BLaER1 treated with 17β-estradiol and CSF1 and Interleukin-3, amounts not matched to agents 10 nM and 100 nM (cell line): ENCODE data around the gene CISTR.
"Not testable (repeated sequence)": the region's sequence is repeated elsewhere in the genome, so short reads cannot be mapped to it uniquely, and the experiment has no call there.

Experiments
- H3K27ac ChIP-seq, 11 experiments: shearing (Covaris generic); formaldehyde crosslinking; 2 replicates each; pipeline ENCODE4 v1.8.1; 2022
- H3K27me3 ChIP-seq, 11 experiments: shearing (Covaris generic); formaldehyde crosslinking; 2 replicates each; pipeline ENCODE4 v1.8.1; 2022
- H3K36me3 ChIP-seq, 11 experiments: shearing (Covaris generic); formaldehyde crosslinking; 2 replicates each; pipeline ENCODE4 v1.8.1; 2022
- H3K4me1 ChIP-seq, 10 experiments: shearing (Covaris generic); formaldehyde crosslinking; 2 replicates each; pipeline ENCODE4 v1.8.1; 2022
- H3K4me2 ChIP-seq, 11 experiments: shearing (Covaris generic); formaldehyde crosslinking; 2 replicates each; pipeline ENCODE4 v1.8.1; 2022
- H3K4me3 ChIP-seq, 10 experiments: shearing (Covaris generic); formaldehyde crosslinking; 2 replicates each; pipeline ENCODE4 v1.8.1; 2022
- H3K9ac ChIP-seq, 11 experiments: shearing (Covaris generic); formaldehyde crosslinking; 2 replicates each; pipeline ENCODE4 v1.8.1; 2022
- H3K9me3 ChIP-seq, 11 experiments: shearing (Covaris generic); formaldehyde crosslinking; replicated peaks in 1 of 11; 2 replicates each; pipeline ENCODE4 v1.8.1; 2022
- H4K20me1 ChIP-seq, 11 experiments: shearing (Covaris generic); formaldehyde crosslinking; 2 replicates each; pipeline ENCODE4 v1.8.1; 2022
- Cebpa-rat ChIP-seq, 11 experiments: shearing (Covaris generic); IDR thresholded peaks; 2 replicates each; pipeline ENCODE4 v1.8.1; 2022

Gene CISTR

GRCh38 chr12:53722450-53723041 is 29.2 kb downstream of the CISTR start:
- Histone ChIP-seq H3K36me3 (peaks cover 39 to 80% (median 63%) of the 10 kb centered on the region in 11 experiments; a peak in 19 of 22 replicates), H3K27me3 (no peaks in the 10 kb centered on the region), H3K4me3 (no peak overlapping the region), H3K9ac (no peak overlapping the region), H3K9me3 (no peaks in the 10 kb centered on the region), H3K27ac (no peak overlapping the region), H3K4me2 (no peak overlapping the region), H4K20me1 (peaks cover 0 to 19% (median 0%) of the 10 kb centered on the region in 11 experiments; a peak in 3 of 22 replicates), H3K4me1 (peaks cover 14 to 18% (median 15%) of the 10 kb centered on the region in 10 experiments)
- TF ChIP-seq Cebpa-rat (IDR thresholded peaks at IDR 0.05): no peak

- no peaks in the 10 kb centered on the region for H3K9me3 ChIP-seq
- H3K4me1 ChIP-seq: peaks cover 4 to 7% (median 5%) of the 10 kb centered on the region in 10 experiments
- no peak overlapping the region for H3K4me2 ChIP-seq
- no peak overlapping the region for H3K4me3 ChIP-seq
- H3K27ac ChIP-seq: no peak overlapping the region
- no peak overlapping the region for H3K9ac ChIP-seq
- H3K27me3 ChIP-seq: no peaks in the 10 kb centered on the region
- TF ChIP-seq Cebpa-rat (IDR thresholded peaks at IDR 0.05): no peak
- peaks cover 46 to 96% (median 78%) of the 10 kb centered on the region in 11 experiments; a peak in 19 of 22 replicates for H3K36me3 ChIP-seq
- peaks cover 0 to 19% (median 0%) of the 10 kb centered on the region in 11 experiments; a peak in 4 of 22 replicates for H4K20me1 ChIP-seq
Measured at GRCh38 chr12:53720946-53721345, 30.8 kb downstream of the CISTR start.

GRCh38 chr12:53719649-53720048 is 32.1 kb downstream of the CISTR start:
- Histone ChIP-seq H3K9ac (no peak overlapping the region), H3K4me1 (no peaks in the 10 kb centered on the region), H3K36me3 (peaks cover 54 to 100% (median 86%) of the 10 kb centered on the region in 11 experiments; a peak in 19 of 22 replicates), H4K20me1 (peaks cover 0 to 8% (median 0%) of the 10 kb centered on the region in 11 experiments; a peak in 4 of 22 replicates), H3K27me3 (no peaks in the 10 kb centered on the region), H3K9me3 (no peaks in the 10 kb centered on the region), H3K4me2 (no peak overlapping the region), H3K4me3 (no peak overlapping the region), H3K27ac (no peak overlapping the region)
- TF ChIP-seq Cebpa-rat (IDR thresholded peaks at IDR 0.05): no peak

- H3K4me1 ChIP-seq, H3K4me2 ChIP-seq: not testable (repeated sequence)
- H3K36me3 ChIP-seq: peaks cover 48 to 100% (median 79%) of the 10 kb centered on the region in 11 experiments; a peak in 19 of 22 replicates
Measured at GRCh38 chr12:53718567-53718966, 33.2 kb downstream of the CISTR start.

GRCh38 chr12:53717319-53717718 is 34.5 kb downstream of the CISTR start:
- H3K4me2 ChIP-seq: no peak overlapping the region
- H3K4me3 ChIP-seq: no peak overlapping the region
- no peaks in the 10 kb centered on the region for H3K4me1 ChIP-seq
- H3K36me3 ChIP-seq: peaks cover 36 to 100% (median 78%) of the 10 kb centered on the region in 11 experiments; a peak in 20 of 22 replicates
- no peak overlapping the region for H3K27ac ChIP-seq
- H3K9me3 ChIP-seq: no peaks in the 10 kb centered on the region
- no peak overlapping the region for H3K9ac ChIP-seq
- no peaks in the 10 kb centered on the region for H3K27me3 ChIP-seq
- no peak for TF ChIP-seq Cebpa-rat (IDR thresholded peaks at IDR 0.05)
- H4K20me1 ChIP-seq: peaks cover 0 to 15% (median 0%) of the 10 kb centered on the region in 11 experiments; a peak in 3 of 22 replicates

More at GRCh38 chr12:53718567-53718966, 33.2 kb downstream of the CISTR start:
- not testable (repeated sequence) for H3K4me3 ChIP-seq, H3K27ac ChIP-seq, H3K9me3 ChIP-seq, H3K27me3 ChIP-seq, H3K9ac ChIP-seq
- H4K20me1 ChIP-seq: peaks cover 0 to 15% (median 0%) of the 10 kb centered on the region in 11 experiments; a peak in 4 of 22 replicates

GRCh38 chr12:53714004-53714403 is 37.8 kb downstream of the CISTR start:
- no peak overlapping the region for H3K9ac ChIP-seq
- H3K9me3 ChIP-seq: no peaks in the 10 kb centered on the region
- H3K36me3 ChIP-seq: peaks cover 13 to 77% (median 52%) of the 10 kb centered on the region in 11 experiments; a peak in 20 of 22 replicates
- H3K27ac ChIP-seq: no peak overlapping the region
- H4K20me1 ChIP-seq: peaks cover 0 to 26% (median 0%) of the 10 kb centered on the region in 11 experiments; a peak in 4 of 22 replicates
- no peak for TF ChIP-seq Cebpa-rat (IDR thresholded peaks at IDR 0.05)
- H3K4me1 ChIP-seq: no peaks in the 10 kb centered on the region
- H3K4me3 ChIP-seq: no peak overlapping the region
- H3K27me3 ChIP-seq: no peaks in the 10 kb centered on the region
- H3K4me2 ChIP-seq: no peak overlapping the region

GRCh38 chr12:53713516-53713915 is 38.3 kb downstream of the CISTR start:
- no peaks in the 10 kb centered on the region for H3K4me1 ChIP-seq

GRCh38 chr12:53712059-53712643 is 39.6 kb downstream of the CISTR start:
- Histone ChIP-seq H3K36me3 (peaks cover 13 to 59% (median 46%) of the 10 kb centered on the region in 11 experiments; a peak in 18 of 22 replicates), H3K27me3 (no peaks in the 10 kb centered on the region), H3K27ac (no peak overlapping the region)

More at GRCh38 chr12:53713516-53713915, 38.3 kb downstream of the CISTR start:
- no peak for TF ChIP-seq Cebpa-rat (IDR thresholded peaks at IDR 0.05)
- Histone ChIP-seq H3K9ac (no peak overlapping the region), H4K20me1 (peaks cover 0 to 26% (median 0%) of the 10 kb centered on the region in 11 experiments; a peak in 4 of 22 replicates), H3K4me2 (no peak overlapping the region), H3K27ac (no peak overlapping the region), H3K27me3 (no peaks in the 10 kb centered on the region), H3K4me3 (no peak overlapping the region), H3K36me3 (peaks cover 13 to 73% (median 48%) of the 10 kb centered on the region in 11 experiments; a peak in 19 of 22 replicates), H3K9me3 (no peaks in the 10 kb centered on the region)

GRCh38 chr12:53710091-53710490 is 41.7 kb downstream of the CISTR start:
- H3K4me2 ChIP-seq: no peak overlapping the region
- no peak for TF ChIP-seq Cebpa-rat (IDR thresholded peaks at IDR 0.05)
- peaks cover 0 to 20% (median 0%) of the 10 kb centered on the region in 11 experiments; a peak in 4 of 22 replicates for H4K20me1 ChIP-seq
- no peaks in the 10 kb centered on the region for H3K4me1 ChIP-seq
- H3K9me3 ChIP-seq: no peaks in the 10 kb centered on the region
- H3K36me3 ChIP-seq: peaks cover 8 to 38% (median 27%) of the 10 kb centered on the region in 11 experiments; a peak in 17 of 22 replicates
- no peak overlapping the region for H3K9ac ChIP-seq
- no peak overlapping the region for H3K4me3 ChIP-seq
- H3K27ac ChIP-seq: no peak overlapping the region
- H3K27me3 ChIP-seq: no peaks in the 10 kb centered on the region; a peak in 1 of 22 replicates

More at GRCh38 chr12:53712059-53712643, 39.6 kb downstream of the CISTR start:
- Histone ChIP-seq H3K9me3 (no peaks in the 10 kb centered on the region), H3K4me3 (no peak overlapping the region), H3K9ac (no peak overlapping the region), H4K20me1 (peaks cover 0 to 26% (median 0%) of the 10 kb centered on the region in 11 experiments; a peak in 4 of 22 replicates), H3K4me2 (no peak overlapping the region), H3K4me1 (no peaks in the 10 kb centered on the region)
- no peak for TF ChIP-seq Cebpa-rat (IDR thresholded peaks at IDR 0.05)
